ENCODE results near the gene PDE6C.
A peak's percentile ranks its signal among the peaks of the same experiment; 100 is the strongest.

The PDE6C gene

DNA sequence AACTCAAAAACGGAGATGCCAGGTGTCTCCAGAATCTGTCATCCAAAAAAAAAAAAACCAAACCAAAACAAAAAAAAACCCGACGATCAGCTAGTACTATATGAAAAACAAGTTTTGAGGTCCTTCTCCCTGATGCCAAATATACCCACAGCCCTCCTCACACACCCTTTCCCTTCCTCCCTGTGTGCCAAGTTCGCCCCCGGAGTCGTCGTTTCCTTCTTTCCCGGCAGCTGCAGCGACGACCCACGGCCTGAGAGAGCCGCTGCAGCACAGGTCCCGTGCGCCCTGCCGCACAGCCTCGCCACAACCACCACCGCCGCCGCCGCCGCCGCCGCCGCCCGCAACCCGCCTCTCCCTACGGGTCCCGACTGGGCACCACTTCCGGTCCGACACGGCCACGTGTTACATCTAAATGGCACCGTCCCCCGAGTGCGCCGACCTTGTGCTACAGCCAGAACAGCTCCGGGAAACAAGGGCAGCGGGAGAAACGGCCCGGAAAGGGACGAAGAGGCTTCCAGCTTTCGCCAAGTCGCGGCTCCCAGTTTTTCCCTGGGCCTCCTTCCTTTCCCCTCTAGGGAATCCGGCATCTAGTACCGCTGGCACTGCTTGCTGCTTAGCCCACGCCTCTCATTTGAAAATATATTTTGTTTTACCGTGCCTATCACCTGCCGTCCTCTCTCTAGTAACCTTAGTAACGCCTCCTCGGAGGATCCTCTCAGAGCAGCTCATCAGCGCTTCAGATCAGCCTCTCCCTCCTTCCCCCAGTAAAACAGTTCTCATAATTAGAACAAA, 90.1 kb downstream of the PDE6C start, which contains the start of gene FRA10AC1:
Gene FRA10AC1, minus strand, starts transcription at position 383 of the 792 bp plus-strand sequence. CDS start 2,486 bp downstream, outside the sequence.
- DNase-seq (ENCODE audit: low read depth in 2 of 2): peak; percentile 86 to 89

DNA sequence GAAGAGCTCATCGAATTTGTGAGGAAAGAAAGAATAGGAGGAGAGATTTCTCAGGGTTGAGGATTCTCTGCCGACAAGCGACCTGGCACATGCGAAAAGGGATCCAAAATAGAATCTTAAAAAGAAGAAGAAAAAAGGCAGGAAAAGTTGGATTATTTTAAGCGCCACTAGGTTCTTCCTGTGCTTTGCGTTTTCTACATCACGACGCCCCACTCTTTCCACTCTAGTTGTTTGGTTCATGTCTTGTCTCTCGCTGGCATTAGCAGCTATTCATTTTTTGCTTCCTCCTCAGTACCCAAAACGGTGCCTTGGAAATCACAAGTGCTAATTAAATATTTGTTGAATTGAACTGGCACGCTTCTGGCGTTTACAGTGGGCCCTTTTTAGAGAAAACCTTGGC, 90.7 kb downstream of the PDE6C start:
- DNase-seq (ENCODE audit: low read depth in 2 of 2): no peak

DNA sequence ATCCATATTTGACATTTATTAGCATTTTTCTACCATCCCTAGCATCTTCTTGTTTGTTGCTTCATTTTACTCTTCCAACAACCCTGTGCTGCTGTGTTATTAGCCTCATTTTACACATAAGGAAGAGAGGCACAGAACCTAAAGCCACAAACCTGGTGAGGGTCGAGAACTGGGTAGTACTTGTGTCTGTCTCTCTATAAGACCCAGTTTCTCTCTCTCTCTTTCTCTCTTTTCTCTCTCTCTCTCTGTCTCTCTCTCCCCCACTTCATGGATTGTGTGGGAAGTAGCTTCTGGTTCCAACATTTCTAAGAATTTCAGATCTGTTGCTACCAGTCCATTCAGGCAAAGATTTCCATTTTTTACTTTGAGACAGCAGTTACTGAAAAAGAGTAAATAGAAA, 91.5 kb downstream of the PDE6C start:
- DNase-seq (ENCODE audit: low read depth in 2 of 2): no peak

GRCh38 chr10:93704451-93704850, 92.1 kb downstream of the PDE6C start:
- DNase-seq (ENCODE audit: low read depth in 2 of 2): no peak

- no peak for DNase-seq (ENCODE audit: low read depth in 2 of 2)
Measured at GRCh38 chr10:93707623-93708022, 95.3 kb downstream of the PDE6C start.

DNA sequence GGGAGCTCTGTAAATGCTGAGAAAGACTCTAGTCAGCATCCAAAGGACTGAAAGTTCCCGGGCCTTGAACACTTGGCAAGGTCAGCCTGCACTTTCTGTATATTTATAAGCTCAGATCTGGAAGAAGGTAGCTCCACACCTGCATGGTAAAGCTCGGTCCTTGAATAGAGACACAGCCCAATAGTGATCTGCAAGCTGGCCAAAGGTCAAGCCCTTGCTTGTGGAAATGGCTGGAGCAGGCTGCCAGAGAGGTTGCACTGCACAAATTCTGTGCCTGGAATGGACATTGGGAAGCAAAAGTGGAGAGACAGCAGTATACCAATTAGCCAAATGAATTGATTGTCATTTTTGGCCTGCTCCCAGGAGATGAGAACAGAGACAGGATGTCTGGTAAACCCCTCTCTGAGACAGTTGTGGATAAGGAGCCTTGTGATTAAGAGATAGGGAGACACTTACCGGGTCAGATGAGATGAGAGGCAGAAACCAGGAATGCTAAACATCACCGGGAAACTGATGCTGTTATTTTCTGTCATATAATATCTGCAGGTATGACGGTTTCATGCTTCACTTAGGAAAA, 98.1 kb downstream of the PDE6C start:
- DNase-seq (ENCODE audit: low read depth in 2 of 2): no peak

DNA sequence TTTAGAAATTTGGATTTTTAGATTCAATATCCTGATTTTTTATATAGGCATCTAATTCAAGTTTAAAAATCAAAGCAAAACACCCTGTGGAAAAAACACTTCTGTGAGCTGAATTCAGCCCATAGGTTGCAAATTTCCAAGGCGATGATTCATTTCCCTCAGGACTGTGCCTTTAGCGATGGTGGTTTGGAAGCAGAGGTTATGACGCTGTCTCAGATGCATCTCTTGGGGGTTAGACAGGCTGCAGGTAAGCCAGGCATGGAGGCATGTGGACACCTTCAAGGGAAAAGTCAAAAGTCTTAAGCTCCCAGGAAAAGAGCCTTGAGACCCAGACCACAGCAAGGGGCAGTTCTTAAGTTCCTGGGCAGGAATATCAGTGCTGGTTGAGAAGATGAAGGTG, 99.6 kb downstream of the PDE6C start:
- DNase-seq (ENCODE audit: low read depth in 2 of 2): no peak

DNA sequence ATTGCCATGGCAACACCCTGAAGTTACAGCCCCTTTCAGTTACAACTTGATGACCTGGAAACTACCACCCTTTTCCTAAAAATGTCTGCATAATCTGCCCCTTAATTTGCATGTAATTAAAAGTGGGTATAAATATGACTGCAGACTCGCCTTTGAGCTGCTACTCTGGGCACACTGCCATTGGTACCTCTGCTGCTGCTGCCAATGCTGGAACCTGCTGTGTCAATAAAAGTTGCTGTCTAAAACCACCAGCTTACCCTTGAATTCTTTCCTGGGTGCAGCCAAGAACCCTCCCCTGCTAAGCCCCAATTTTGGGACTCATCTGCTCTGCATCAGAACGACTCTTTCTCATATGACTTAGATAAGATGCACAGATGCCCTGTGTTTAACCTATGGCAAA, 100.3 kb downstream of the PDE6C start:
- DNase-seq (ENCODE audit: low read depth in 2 of 2): no peak

DNA sequence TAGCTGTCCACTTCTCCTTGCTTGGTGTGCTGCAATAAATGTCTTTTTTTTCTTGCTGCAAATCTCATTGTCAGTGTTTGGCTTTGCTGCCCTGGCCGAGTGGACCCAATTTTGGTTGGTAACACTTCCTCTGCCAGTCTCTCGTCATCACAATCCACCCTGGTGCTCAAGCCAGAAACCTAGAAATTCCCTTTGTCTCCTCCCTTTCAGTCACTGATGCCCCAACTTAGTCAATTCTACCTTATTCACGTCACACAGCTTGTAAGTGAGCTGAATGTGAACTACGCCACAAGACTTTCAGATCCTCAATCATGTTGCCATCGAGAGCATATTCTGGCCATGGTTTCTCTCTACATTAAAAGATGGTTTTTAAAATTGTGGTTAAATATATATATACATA, 103.0 kb downstream of the PDE6C start:
- no peak for DNase-seq (ENCODE audit: low read depth in 2 of 2)
